GM21367 (cell line): ENCODE data around the gene TNS3.

Experiments
- ATAC-seq: cut with Tn5 transposase; IDR thresholded peaks from one replicate; pipeline ENCODE4 v1.9.1; 2021; ENCODE audit not compliant: unreplicated experiment

The TNS3 gene

GRCh38 chr7:47490501-47491265 lies 91.2 kb downstream of the TNS3 start:
- no peak for ATAC-seq

DNA sequence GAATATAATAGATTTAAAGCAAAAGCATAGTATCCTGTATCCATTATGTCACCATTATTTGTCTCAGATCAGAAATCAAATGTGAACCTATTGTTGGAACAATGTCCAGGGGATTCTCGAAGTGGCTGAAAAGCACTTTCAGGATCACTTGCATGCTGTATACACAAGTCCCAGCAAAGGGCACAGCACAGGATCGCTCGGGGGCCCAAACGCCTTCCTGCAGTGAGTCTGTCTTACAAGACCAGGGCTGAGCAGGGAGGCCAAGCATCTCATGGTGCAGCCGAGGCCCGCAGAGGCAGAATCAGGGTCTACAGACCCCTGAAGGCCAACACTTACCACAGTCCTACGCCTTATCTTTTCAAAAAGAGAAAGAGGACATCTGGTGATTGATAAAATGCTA lies 92.3 kb downstream of the TNS3 start:
- no peak for ATAC-seq

DNA sequence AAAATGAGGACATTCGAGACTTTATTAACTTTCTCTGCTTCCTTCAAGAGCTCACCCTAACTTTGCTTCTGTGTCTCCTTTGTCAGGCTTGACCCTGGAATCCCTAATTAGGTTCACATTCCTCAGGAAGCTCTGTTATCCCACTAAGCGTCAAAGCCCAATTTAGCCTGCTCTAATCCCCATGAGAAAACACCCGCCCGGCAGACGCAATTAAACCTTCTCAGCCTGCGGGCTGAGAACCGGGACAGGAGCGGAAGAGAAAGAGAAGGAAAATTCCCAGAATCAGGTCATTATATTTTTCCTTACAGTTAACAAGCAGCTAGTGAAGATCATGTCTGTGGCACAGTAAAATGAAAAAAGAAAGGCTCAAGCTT lies 93.0 kb downstream of the TNS3 start:
- no peak for ATAC-seq

DNA sequence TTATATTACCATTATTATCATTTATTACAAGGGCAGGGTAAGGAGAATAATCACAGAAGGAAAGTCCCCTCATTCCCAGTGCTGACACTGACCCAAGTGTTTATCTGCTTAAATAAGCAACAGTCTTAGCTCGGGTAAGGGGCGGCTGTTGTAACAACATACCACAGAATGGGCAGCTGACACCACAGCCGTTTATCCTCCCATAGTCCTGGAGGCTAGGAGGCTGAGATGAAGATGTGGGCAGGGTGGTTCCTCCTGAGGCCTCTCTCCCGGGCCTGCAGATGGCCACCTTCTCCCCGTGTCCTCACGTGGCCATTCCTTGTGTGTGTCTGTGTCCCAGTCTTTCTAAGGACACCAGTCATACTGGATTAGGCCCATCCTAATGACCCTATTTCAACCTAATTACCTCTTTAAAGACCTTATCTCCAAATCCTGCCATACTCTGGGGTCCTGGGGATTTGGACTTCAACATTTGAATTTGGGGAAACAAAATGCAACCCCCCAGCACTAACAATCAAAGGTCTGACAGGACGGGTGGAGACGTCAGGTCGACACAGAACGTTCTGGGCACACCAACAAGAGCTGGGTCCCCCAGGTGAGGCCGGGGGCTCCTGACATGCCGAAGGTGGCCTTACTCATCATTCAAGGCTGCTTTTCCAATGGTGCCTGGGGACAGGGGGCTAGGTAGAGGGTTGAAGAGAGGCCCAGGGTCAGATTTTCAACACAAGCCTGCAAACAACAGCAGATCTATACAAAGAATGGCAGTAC lies 93.5 kb downstream of the TNS3 start:
- no peak for ATAC-seq

GRCh38 chr7:47485640-47486435 lies 96.1 kb downstream of the TNS3 start:
- no peak for ATAC-seq

- no peak for ATAC-seq
Measured at GRCh38 chr7:47484923-47485639, 96.8 kb downstream of the TNS3 start.

- ATAC-seq: no peak
Measured at GRCh38 chr7:47484457-47484856, 97.5 kb downstream of the TNS3 start.

GRCh38 chr7:47483604-47484273 lies 98.2 kb downstream of the TNS3 start:
- ATAC-seq: no peak

DNA sequence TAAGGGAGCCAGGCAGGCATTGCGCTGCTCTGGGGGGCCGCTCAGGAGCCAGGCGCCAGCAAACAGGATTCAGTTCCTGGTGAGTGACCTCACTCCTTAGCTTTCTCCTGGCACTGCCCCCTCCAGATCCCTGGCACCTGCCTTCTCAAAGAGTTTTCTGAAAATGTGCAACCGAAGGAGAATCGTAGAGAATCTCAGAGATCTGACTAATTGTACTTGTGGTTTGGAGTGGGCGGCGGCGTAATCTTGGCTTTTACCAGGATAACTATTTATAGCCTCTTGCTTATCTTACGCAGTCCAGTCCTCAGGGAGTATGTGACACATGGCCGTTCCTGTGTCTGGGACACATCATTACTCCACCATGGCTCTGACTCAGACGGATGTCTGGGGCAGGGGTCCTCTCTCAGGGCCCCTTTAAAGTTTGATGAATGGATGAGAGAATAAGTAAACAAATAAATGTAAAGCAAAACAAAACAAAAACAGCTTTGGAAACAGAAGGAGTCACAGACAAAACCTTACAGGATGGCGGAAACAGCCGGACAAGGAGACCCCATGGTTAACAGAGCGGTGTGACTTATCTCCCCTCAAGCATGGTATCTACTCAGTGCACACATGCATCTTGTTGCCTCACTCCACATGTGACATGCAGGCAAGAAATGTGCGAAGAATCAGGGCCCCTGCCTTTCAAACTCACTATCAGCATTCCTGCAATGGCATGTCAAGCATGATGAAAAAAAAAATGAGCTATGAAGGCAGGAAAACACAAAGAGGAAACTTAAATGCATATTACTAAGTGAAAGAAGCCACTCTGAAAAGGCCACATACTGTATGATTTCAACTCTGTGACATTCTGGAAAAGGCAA lies 99.7 kb downstream of the TNS3 start:
- ATAC-seq: peak; percentile 36

DNA sequence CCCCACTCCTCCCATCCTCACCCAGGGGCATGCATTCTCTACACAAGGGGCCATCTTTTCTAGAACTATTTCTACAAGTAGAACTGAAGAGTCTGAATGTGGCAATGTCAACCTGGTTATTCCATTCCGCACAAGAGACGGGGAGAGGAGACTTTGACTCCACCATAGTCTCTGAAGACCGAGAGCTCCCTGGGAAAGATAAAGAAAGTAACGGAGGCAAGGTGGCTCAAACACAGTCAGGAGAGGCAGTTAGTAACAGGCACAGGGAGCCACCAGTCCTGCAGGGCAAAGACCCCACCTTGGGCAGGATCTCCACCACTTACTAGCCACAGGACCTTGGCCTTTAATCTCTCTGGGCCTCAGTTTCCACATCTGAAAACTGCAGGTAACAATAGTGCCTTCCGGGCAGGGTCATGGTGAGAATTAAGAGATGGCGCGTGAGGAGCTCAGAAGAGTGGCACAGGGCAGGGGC lies 100.3 kb downstream of the TNS3 start:
- no peak for ATAC-seq

DNA sequence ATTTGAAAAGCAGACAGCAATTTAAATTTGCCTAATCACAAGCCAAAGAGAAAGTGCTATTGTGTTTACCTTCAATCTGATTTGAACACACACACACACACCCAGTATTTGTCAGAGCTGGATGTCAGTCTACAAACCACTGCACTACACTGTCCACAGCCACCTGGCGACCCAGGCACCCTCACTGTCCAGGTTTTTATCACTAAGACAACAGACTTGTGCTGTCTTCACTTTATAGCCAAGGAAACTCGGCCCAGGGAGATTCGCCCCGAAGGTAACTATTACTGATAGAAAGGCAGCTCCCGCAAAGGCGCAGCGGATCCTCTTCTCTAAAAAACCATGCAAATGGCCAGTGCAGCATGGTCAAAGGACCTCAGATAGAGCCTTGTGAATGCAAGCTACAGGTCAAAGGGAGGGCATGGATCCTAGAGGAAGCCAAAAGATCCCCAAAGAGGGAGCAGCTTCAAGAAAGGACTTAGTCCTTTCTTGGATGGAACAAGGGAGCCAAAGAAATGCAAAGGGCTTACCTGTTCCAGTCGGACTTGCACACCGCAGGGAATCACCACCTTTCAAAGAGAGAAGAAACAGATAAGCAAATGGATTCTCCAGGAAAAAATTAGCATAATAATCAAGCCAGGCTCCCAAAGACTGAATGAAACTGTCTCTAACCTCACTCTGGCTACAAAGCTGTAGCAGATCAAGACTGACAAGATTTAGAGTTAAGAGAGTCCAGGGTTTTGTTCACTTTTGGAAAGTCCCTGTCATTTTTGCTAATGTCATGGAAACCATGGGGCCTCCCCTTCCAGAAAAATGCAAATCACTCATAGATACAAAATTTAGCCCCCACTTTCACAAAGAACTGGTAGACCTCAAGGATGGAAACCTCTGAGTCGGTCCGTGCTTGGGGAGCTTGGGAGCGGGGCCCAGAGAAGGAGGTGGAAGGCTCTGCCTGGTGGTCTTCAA lies 101.1 kb downstream of the TNS3 start:
- ATAC-seq: peak; percentile 60

GRCh38 chr7:47479821-47480575 lies 101.9 kb downstream of the TNS3 start:
- no peak for ATAC-seq

GRCh38 chr7:47478926-47479711 lies 102.8 kb downstream of the TNS3 start:
- no peak for ATAC-seq

GRCh38 chr7:47478017-47478344 lies 103.9 kb downstream of the TNS3 start:
- no peak for ATAC-seq

GRCh38 chr7:47477191-47478016 lies 104.5 kb downstream of the TNS3 start:
- no peak for ATAC-seq

DNA sequence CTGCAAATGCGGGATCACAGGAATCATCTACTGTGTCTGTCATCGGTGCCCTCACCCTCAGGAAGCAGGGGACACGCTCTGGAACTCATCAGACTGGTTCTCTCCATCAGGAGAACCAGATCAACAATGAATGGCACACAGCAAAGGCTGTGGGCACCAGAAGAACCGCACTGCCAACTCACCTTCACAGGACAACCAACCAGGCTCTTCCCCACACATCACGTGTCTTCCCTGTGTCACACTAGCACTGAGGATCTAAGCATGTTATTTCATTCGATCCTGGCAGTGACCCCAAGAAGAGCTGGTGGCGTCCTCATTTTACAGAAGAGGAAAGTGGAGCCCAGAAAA lies 106.1 kb downstream of the TNS3 start:
- ATAC-seq: no peak
